GM18520 (cell line): ENCODE results near the gene CTNNA1.
"Not testable (repeated sequence)": the region's sequence is repeated elsewhere in the genome, so short reads cannot be mapped to it uniquely, and the experiment has no call there.

Experiments used
- ATAC-seq: cut with Tn5 transposase; IDR thresholded peaks from one replicate; pipeline ENCODE4 v1.9.1; 2021; ENCODE audit not compliant: unreplicated experiment

CTNNA1 gene

GRCh38 chr5:138805096-138805495 lies 51.9 kb downstream of the CTNNA1 start:
- no peak for ATAC-seq

GRCh38 chr5:138807182-138807581 lies 54.0 kb downstream of the CTNNA1 start:
- ATAC-seq = no peak

DNA sequence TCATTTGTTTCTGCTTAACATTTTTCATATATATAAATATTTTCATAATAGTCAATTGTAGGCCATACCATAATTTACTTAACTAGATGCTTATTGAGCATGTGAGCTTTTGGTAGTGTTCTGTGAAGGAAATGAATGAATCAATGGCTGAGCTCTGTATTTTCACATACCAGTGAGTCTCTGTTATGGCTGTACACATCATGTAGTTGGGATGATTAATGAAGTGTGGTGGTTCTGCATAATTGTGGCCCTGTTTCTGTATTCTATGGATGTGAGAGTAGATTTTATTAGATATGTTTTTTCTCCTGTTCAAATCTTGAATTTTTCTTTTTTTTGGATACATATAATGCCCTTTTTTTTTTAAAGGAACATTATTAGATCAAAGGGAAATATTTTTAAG lies 56.2 kb downstream of the CTNNA1 start:
- no peak for ATAC-seq

GRCh38 chr5:138810861-138811260 lies 57.6 kb downstream of the CTNNA1 start:
- not testable (repeated sequence) for ATAC-seq

DNA sequence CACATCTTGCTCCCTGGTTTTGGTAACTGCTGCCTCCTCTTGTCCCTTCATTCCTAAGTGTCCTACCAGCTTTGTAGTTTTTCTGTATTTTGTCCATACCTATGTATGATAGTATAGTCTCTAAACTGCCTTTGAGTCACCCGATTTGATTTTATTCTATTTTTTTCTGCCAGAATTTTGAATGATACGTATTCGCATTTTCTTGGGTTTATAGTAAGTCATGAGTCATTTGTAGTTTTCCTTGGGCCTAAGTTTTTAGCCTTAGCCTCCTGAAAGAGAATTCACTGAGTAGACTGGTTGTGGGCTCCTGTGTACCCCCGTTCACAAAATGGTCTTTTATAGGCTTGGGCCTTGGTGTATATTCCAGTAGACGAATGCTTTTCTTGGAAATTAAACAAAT lies 62.3 kb downstream of the CTNNA1 start:
- no peak for ATAC-seq

- no peak for ATAC-seq
Observed at GRCh38 chr5:138817241-138817640, 64.0 kb downstream of the CTNNA1 start.

GRCh38 chr5:138819081-138819480 lies 65.9 kb downstream of the CTNNA1 start:
- no peak for ATAC-seq

DNA sequence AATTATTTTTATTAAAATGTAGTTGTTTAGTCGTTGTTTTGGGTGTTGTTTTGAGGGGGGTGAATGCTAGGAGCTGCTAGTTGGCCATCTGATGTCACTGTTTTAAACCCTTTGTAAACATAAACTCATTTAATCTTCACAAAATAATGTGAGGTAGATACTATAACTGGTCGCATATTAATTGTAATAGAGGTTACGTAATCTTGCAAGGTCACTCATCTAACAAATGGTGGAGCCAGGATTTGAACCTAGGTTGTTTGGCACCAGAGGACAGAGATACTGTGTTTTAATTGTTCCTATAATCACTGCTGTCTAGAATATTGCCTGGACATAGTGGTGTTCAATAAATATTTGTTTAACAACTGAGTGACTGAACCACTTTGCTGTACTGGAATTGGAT lies 67.5 kb downstream of the CTNNA1 start:
- ATAC-seq = no peak

GRCh38 chr5:138824516-138824915 lies 71.3 kb downstream of the CTNNA1 start:
- ATAC-seq = no peak

GRCh38 chr5:138824924-138825863 lies 72.0 kb downstream of the CTNNA1 start:
- ATAC-seq = no peak

GRCh38 chr5:138828556-138828955 lies 75.3 kb downstream of the CTNNA1 start:
- ATAC-seq = no peak

GRCh38 chr5:138829341-138829740 lies 76.1 kb downstream of the CTNNA1 start:
- no peak for ATAC-seq

- no peak for ATAC-seq
Observed at GRCh38 chr5:138831703-138832102, 78.5 kb downstream of the CTNNA1 start.

- no peak for ATAC-seq
Observed at GRCh38 chr5:138832218-138832617, 79.0 kb downstream of the CTNNA1 start.

GRCh38 chr5:138833080-138833479 lies 79.9 kb downstream of the CTNNA1 start:
- ATAC-seq = no peak

DNA sequence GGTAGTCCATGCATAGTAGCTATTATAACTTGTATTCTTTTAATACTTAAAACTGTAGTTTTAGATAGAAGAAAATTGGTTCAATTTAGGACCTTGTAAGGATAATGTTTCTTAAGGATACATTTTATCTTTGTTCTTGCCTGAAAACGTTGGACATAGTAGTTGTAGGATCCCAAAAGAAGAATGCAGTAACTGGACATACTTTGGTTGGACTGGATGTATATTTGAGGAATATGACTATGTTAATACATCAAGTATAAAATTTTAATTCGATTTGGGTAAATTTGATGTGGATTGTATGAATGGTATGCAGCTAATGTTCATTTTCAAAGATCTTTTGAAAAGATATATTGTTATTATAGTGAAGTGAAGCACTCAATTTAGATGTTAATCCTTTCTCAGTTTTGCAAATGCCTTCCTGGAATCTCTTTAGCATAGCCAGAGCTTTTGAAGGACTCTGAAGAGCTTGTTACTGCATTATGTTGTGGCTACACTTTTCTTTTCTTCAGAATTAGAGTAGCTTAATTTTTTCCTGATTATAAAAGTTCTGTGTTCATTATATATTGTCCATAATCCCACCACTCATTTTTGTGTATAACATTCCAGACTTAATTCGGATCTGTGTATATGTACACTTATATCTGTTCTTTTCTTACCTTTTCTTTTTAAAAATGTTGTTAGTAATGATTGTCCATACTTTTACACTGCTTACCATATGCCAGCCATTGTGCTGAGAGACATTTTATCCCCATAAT lies 80.7 kb downstream of the CTNNA1 start:
- no peak for ATAC-seq

- ATAC-seq = not testable (repeated sequence)
Observed at GRCh38 chr5:138834853-138835252, 81.6 kb downstream of the CTNNA1 start.

- no peak for ATAC-seq
Observed at GRCh38 chr5:138837160-138837559, 83.9 kb downstream of the CTNNA1 start.

DNA sequence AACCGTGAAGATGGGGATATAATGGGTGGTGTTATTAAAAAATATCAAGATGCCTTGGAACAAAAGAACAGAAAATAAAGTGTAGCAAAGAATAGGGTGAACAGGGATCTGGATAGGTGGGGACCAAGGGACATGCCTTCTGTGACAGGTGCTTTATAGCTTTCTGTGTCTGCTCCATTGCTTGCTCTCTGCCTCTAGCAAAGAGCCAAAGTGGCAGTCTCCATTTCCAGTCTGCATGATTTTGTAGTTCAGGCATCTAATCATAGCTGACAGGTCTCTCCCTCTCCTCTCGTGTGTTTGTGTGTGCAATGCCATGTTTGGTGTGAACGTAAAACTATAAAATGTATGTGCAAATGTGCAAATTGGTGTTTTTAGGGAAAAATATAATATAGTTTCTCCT lies 86.9 kb downstream of the CTNNA1 start:
- ATAC-seq = no peak

GRCh38 chr5:138841531-138841930 lies 88.3 kb downstream of the CTNNA1 start:
- ATAC-seq = no peak

DNA sequence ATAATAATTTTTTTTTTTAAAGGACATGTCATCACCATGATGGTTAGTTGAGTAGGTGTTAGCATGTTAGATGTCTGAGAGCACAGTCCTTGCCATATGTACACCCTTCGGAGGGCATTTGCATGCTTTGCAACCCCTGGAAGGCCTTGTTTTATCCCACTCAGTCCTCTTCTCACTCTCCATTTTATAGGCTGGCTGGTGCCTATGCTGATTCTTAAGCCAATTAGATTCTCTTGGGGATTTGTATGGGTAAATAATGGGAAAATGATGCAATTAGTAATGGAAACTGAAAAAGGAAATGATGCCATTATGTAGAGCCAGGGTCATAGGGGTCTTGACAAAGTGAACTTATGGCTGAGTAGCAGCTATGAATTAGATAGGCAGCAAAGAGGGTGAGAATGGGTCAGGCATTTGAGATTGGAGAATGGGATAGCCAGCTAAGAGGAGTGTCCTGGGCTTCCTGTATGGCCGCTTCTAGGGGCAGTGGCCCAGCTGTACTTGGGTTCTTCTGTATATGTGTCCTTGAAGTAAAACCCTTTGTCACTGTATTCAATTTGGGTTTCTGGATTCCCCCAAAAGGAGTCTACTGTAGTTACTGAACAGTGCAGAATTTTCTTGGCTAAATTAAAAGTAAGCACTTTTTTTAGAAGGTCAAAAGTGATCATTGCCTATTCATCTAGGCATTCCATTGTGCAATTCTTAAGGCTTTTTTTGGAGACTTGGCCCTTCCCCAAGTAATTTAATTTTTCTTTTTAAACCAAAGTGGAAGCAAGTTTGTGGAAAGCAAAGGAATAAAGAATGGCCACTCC lies 90.3 kb downstream of the CTNNA1 start:
- ATAC-seq = no peak
